Activated CD8-positive, alpha-beta T cell treated with anti-CD3 and anti-CD28 coated beads for 36 hours (primary cell): ENCODE results near the gene RXFP1. TPM values are rescaled to one million over a fixed set of nuclear protein-coding genes. Genes with fewer than 3 reads are reported as not detected.

Experiments
- ATAC-seq: fragments of 200-7000 bp; cut with Tn5 transposase; one replicate; pipeline ENCODE4 v1.10.0; 2021; ENCODE audit warnings: mild to moderate bottlenecking, moderate library complexity
- CTCF ChIA-PET: fragments of 350-600 bp; sonication (Branson Sonifier 250); formaldehyde crosslinking; loops from one replicate; lab custom pipeline; 2021; ENCODE audit warnings: antibody characterized with exemption; lab: Charles Lee
- POLR2A ChIA-PET: fragments of 350-600 bp; sonication (Branson Sonifier 250); formaldehyde crosslinking; loops from one replicate; lab custom pipeline; 2021; ENCODE audit warnings: antibody characterized with exemption; lab: Charles Lee
- DNase-seq: peaks from one replicate; pipeline ENCODE4 v3.0.0-alpha.2; 2020
- H3K27ac Mint-ChIP-seq: one replicate; pipeline ENCODE4 v1.8.0; 2021; ENCODE audit warnings: mild to moderate bottlenecking, mixed read lengths
- H3K27me3 Mint-ChIP-seq: one replicate; pipeline ENCODE4 v1.8.0; 2021; ENCODE audit warnings: mixed read lengths
- H3K36me3 Mint-ChIP-seq: one replicate; pipeline ENCODE4 v1.8.0; 2021; ENCODE audit warnings: low read depth, mixed read lengths
- H3K4me1 Mint-ChIP-seq: one replicate; pipeline ENCODE4 v1.8.0; 2021; ENCODE audit warnings: low read depth, mixed read lengths
- H3K4me3 Mint-ChIP-seq: one replicate; pipeline ENCODE4 v1.8.0; 2021; ENCODE audit warnings: mild to moderate bottlenecking, moderate library complexity, mixed read lengths
- H3K9me3 Mint-ChIP-seq: one replicate; pipeline ENCODE4 v1.8.0; 2021; ENCODE audit warnings: mixed read lengths
- CTCF ChIP-seq: fragments of 200-600 bp; IDR thresholded peaks from one replicate; pipeline ENCODE4 v1.8.0; 2022; ENCODE audit warnings: antibody characterized with exemption, mild to moderate bottlenecking
- intact Hi-C: fragments of 100-400 bp; cut with micrococcal nuclease; formaldehyde crosslinking; loops from one replicate; pipeline ENCODE4 v1.10.0; 2022
- total RNA-seq, 2 experiments: library from RNA; stranded (reverse); gene quantifications; one replicate each; pipeline ENCODE4 v1.2.3, GENCODE V29; 2021

The RXFP1 gene
- total RNA-seq, 2 experiments from 2014 or later, result not detected

- no peaks in the 10 kb centered on the region for H3K9me3 Mint-ChIP-seq
- ChIA-PET POLR2A (no interaction called here), CTCF (interaction anchor here (1.3 kb wide), 1 partner anchor 108 kb away, joined by 3 read pairs; no protein-coding TSS in a partner anchor)
- DNase-seq (no peak), ATAC-seq (no peak)
- no peaks in the 10 kb centered on the region for H3K4me1 Mint-ChIP-seq
- no peak for TF ChIP-seq CTCF
- H3K36me3 Mint-ChIP-seq, result no peaks in the 10 kb centered on the region
- intact Hi-C loops, result no loop called here
- no peak overlapping the region for H3K4me3 Mint-ChIP-seq
- peaks cover 1% of the 10 kb centered on the region for H3K27me3 Mint-ChIP-seq
- no peak overlapping the region for H3K27ac Mint-ChIP-seq
These were observed 82.7 kb downstream of the RXFP1 start for GRCh38 chr4:158604369-158604768.

DNA sequence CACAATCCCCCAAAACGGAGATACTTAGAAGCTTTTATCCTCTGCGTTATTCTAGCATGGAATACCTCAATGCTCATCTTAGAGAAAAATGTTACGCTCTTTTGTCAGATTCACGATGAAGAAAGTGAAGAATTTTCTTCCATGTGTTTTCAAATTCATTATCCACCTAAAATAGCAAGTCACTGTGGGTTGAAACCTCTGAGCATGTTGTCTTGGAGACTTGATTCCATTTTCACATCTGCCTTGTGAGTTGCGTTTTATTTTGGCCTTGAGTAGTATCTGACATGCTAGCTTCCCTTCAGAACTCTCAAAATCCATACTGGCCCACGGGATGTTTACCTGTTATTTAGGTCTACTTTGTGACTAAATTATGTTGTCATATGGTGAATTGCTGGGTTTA is 83.7 kb downstream of the RXFP1 start:
- Mint-ChIP-seq H3K4me1 (no peaks in the 10 kb centered on the region), H3K27ac (no peak overlapping the region), H3K4me3 (no peak overlapping the region), H3K36me3 (no peaks in the 10 kb centered on the region), H3K9me3 (no peaks in the 10 kb centered on the region), H3K27me3 (peaks cover 2% of the 10 kb centered on the region)
- TF ChIP-seq CTCF, result no peak
- DNase-seq (no peak), ATAC-seq (no peak)
- ChIA-PET POLR2A (no interaction called here), CTCF (interaction anchor here (1.3 kb wide), 1 partner anchor 110 kb away, joined by 3 read pairs; no protein-coding TSS in a partner anchor)
- intact Hi-C loops, result no loop called here

DNA sequence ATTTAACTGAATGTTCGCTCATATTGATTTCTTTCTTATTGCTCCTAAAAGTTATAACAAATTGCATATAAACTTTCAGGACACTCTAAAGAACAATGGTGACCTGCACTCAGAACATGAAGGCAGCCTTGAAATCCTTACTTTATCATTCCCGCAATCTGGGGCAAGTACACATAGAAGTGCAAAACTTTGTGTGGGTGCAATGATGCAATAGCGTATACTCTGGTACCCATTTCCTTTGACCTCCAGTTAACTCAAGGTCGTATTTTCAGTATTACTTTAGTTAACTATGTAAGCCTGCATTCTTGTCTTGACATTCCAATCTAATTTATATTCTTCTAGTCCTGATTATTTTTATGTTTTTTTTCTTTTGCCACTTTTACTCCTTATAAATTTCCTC is 85.3 kb downstream of the RXFP1 start:
- no peak for TF ChIP-seq CTCF
- intact Hi-C loops, result no loop called here
- Mint-ChIP-seq H3K4me3 (no peak overlapping the region), H3K27ac (no peak overlapping the region), H3K36me3 (no peaks in the 10 kb centered on the region), H3K9me3 (no peaks in the 10 kb centered on the region), H3K27me3 (peaks cover 2% of the 10 kb centered on the region), H3K4me1 (no peaks in the 10 kb centered on the region)
- ATAC-seq (no peak), DNase-seq (no peak)
- ChIA-PET CTCF (no interaction called here), POLR2A (no interaction called here)

DNA sequence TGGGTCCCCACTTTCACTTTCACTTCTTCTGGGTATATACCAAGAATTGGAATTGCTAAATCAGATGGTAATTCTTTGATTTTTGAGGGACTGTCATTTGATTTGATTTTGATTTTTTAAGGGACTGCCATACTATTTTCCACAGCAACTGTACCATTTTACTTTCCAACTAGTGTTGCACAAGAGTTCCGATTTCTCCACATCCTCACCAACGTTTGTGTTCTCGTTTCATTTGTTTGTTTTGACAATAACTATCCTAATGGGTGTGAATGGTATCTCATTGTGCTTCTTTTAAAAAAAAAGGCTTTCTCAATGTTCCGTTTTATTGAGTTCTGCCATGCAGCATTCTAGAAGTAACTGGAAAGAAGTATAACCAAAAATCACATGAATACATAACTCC is 87.4 kb downstream of the RXFP1 start:
- POLR2A ChIA-PET, result interaction anchor here (0.8 kb wide), 1 partner anchor 380 kb away, joined by 4 read pairs; no protein-coding TSS in a partner anchor
- intact Hi-C loops, result no loop called here
- CTCF ChIA-PET, result no interaction called here
- DNase-seq, result no peak
- TF ChIP-seq CTCF, result no peak
- Mint-ChIP-seq H3K9me3 (no peaks in the 10 kb centered on the region), H3K27me3 (peaks cover 4% of the 10 kb centered on the region), H3K4me1 (no peaks in the 10 kb centered on the region), H3K36me3 (no peaks in the 10 kb centered on the region), H3K27ac (no peak overlapping the region), H3K4me3 (no peak overlapping the region)
- ATAC-seq, result no peak

GRCh38 chr4:158610790-158611189 is 89.1 kb downstream of the RXFP1 start:
- H3K27me3 Mint-ChIP-seq, result peaks cover 8% of the 10 kb centered on the region
- no peaks in the 10 kb centered on the region for H3K36me3 Mint-ChIP-seq
- POLR2A ChIA-PET, result no interaction called here
- H3K4me3 Mint-ChIP-seq, result no peak overlapping the region
- H3K4me1 Mint-ChIP-seq, result no peaks in the 10 kb centered on the region
- no peak for ATAC-seq
- CTCF ChIA-PET, result no interaction called here
- H3K9me3 Mint-ChIP-seq, result no peaks in the 10 kb centered on the region
- H3K27ac Mint-ChIP-seq, result no peak overlapping the region
- no peak for TF ChIP-seq CTCF
- intact Hi-C loops, result no loop called here
- DNase-seq, result no peak
